Keratinocyte (primary cell): ENCODE data around the gene NKD1.

Experiments used
- CTCF ChIP-seq, 3 experiments: IDR thresholded peaks in 1 of 3; conservative IDR thresholded peaks in 1 of 3; optimal IDR thresholded peaks in 1 of 3; 2 replicates in 2 of 3; 3 replicates in 1 of 3; pipeline versions ENCODE3 to v1.5.1; 2011; ENCODE audit warnings: low read length in 3 of 3, mild to moderate bottlenecking in 3 of 3, moderate library complexity in 2 of 3, control low read depth in 1 of 3, inconsistent platforms in 1 of 3; ENCODE audit not compliant: insufficient read depth in 2 of 3; ENCODE audit errors: extremely low read depth in 1 of 3
- EZH2 ChIP-seq: IDR thresholded peaks from one replicate; pipeline ENCODE4 v1.6.1; 2012; ENCODE audit warnings: inconsistent platforms, mild to moderate bottlenecking, low read length, moderate library complexity

GRCh38 chr16:50526796-50527195, 21.4 kb upstream of the NKD1 start:
- TF ChIP-seq EZH2 (no peak), CTCF (optimal IDR thresholded peaks at IDR 0.05 in 1 of 3, IDR thresholded peaks at IDR 0.05 in 1 of 3, conservative IDR thresholded peaks at IDR 0.05 in 1 of 3; ENCODE audit: extremely low read depth in 1 of 3, insufficient read depth in 2 of 3, low read length in 3 of 3) (no peak)
